Calu3 (cell line): ENCODE measurements around the gene PREB. TPM values are rescaled to one million over a fixed set of nuclear protein-coding genes. Genes with fewer than 3 reads are reported as not detected.
A peak's percentile ranks its signal among the peaks of the same experiment; 100 is the strongest.

Experiments
- BruUV-seq: library from RNA; stranded (reverse); fragments of 400-500 nt; replicated peaks from 2 replicates; lab custom pipeline; 2021; lab: Mats Ljungman, UMichigan
- CTCF ChIA-PET: fragments of 300-600 bp; sonication (Branson Sonifier 250); formaldehyde crosslinking; loops from one replicate; lab custom pipeline; 2022; ENCODE audit warnings: antibody characterized with exemption; lab: Charles Lee
- DNase-seq: peaks from one replicate; pipeline ENCODE4 v3.0.0; 2022
- H3K27ac Mint-ChIP-seq: one replicate; pipeline ENCODE4 v1.8.0; 2022; ENCODE audit warnings: mixed read lengths; ENCODE audit not compliant: unreplicated experiment
- H3K27me3 Mint-ChIP-seq: one replicate; pipeline ENCODE4 v1.8.0; 2022; ENCODE audit warnings: mixed read lengths; ENCODE audit not compliant: unreplicated experiment
- H3K36me3 Mint-ChIP-seq: one replicate; pipeline ENCODE4 v1.8.0; 2022; ENCODE audit warnings: mild to moderate bottlenecking, moderate library complexity, mixed read lengths; ENCODE audit not compliant: insufficient read depth, unreplicated experiment
- H3K4me1 Mint-ChIP-seq: one replicate; pipeline ENCODE4 v1.8.0; 2022; ENCODE audit warnings: mild to moderate bottlenecking, low read depth, mixed read lengths; ENCODE audit not compliant: unreplicated experiment
- H3K4me3 Mint-ChIP-seq: one replicate; pipeline ENCODE4 v1.8.0; 2022; ENCODE audit warnings: mild to moderate bottlenecking, low read depth, moderate library complexity, mixed read lengths; ENCODE audit not compliant: unreplicated experiment
- H3K9me3 Mint-ChIP-seq: one replicate; pipeline ENCODE4 v1.8.0; 2022; ENCODE audit warnings: low read depth, mixed read lengths; ENCODE audit not compliant: unreplicated experiment
- CTCF ChIP-seq: fragments of 200-600 bp; IDR thresholded peaks from one replicate; pipeline ENCODE4 v1.8.0; 2022; ENCODE audit warnings: antibody characterized with exemption; ENCODE audit not compliant: unreplicated experiment
- intact Hi-C: fragments of 100-400 bp; cut with micrococcal nuclease; formaldehyde crosslinking; loops from one replicate; pipeline ENCODE4 v1.10.0; 2022; ENCODE audit not compliant: unreplicated experiment
- total RNA-seq: library from RNA; stranded (reverse); gene quantifications from 2 replicates; pipeline ENCODE4 v1.2.3, GENCODE V29; 2022

The PREB gene
- total RNA-seq, 1 experiment from 2014 or later, result 54.0 TPM

- Mint-ChIP-seq H3K27ac (peak within 1 kb of the TSS; percentile 44), H3K4me1 (peaks cover 7% of the 10 kb centered on the region), H3K9me3 (no peaks in the 10 kb centered on the region), H3K36me3 (peaks cover 25% of the 10 kb centered on the region), H3K4me3 (peak within 1 kb of the TSS; percentile 82), H3K27me3 (no peaks in the 10 kb centered on the region)
- CTCF ChIA-PET, result interaction anchor here (0.7 to 2.7 kb wide), 7 partner anchors 53 to 206 kb away, joined by 3 to 10 read pairs (median 5); partner anchors contain the start of gene CAD
- peak; percentile 41 for DNase-seq
- peak; percentile 4 for TF ChIP-seq CTCF
- no TSS peak for BruUV-seq
- intact Hi-C loops, result no loop called here
Measured at GRCh38 chr2:27086724-27087593, 47.5 kb downstream of the PREB start, which contains the start of gene KHK. Gene KHK, plus strand, starts transcription at chr2:27086772. Its CDS starts 488 bp downstream, at chr2:27087260.

GRCh38 chr2:27086090-27086723 is 48.2 kb downstream of the PREB start:
- Mint-ChIP-seq H3K4me1 (peaks cover 12% of the 10 kb centered on the region), H3K27ac (peak overlapping the region; percentile 44), H3K4me3 (peak overlapping the region; percentile 82), H3K9me3 (no peaks in the 10 kb centered on the region), H3K36me3 (peaks cover 25% of the 10 kb centered on the region), H3K27me3 (no peaks in the 10 kb centered on the region)
- DNase-seq, result peak; percentile 98
- CTCF ChIA-PET, result interaction anchor here (1.0 to 2.7 kb wide), 6 partner anchors 69 to 240 kb away, joined by 3 to 10 read pairs (median 4); partner anchors contain the start of gene CAD
- intact Hi-C loops, result no loop called here
- no TSS peak for BruUV-seq
- peak; percentile 93 for TF ChIP-seq CTCF

GRCh38 chr2:27085673-27086089 is 48.8 kb downstream of the PREB start:
- no peak for TF ChIP-seq CTCF
- CTCF ChIA-PET, result interaction anchor here (1.0 to 2.7 kb wide), 2 partner anchors 124 to 239 kb away, joined by 3 to 10 read pairs; no protein-coding TSS in a partner anchor
- peaks cover 25% of the 10 kb centered on the region for H3K36me3 Mint-ChIP-seq
- BruUV-seq, result no TSS peak
- H3K4me3 Mint-ChIP-seq, result peak overlapping the region; percentile 82
- no peaks in the 10 kb centered on the region for H3K9me3 Mint-ChIP-seq
- intact Hi-C loops, result no loop called here
- peak; percentile 61 for DNase-seq
- no peaks in the 10 kb centered on the region for H3K27me3 Mint-ChIP-seq
- no peak overlapping the region for H3K27ac Mint-ChIP-seq
- peaks cover 17% of the 10 kb centered on the region for H3K4me1 Mint-ChIP-seq

- peaks cover 20% of the 10 kb centered on the region for H3K4me1 Mint-ChIP-seq
- DNase-seq, result no peak
- H3K4me3 Mint-ChIP-seq, result peak overlapping the region; percentile 82
- no peaks in the 10 kb centered on the region for H3K27me3 Mint-ChIP-seq
- CTCF ChIA-PET, result interaction anchor here (1.0 to 2.7 kb wide), 2 partner anchors 123 to 239 kb away, joined by 3 to 10 read pairs; no protein-coding TSS in a partner anchor
- H3K9me3 Mint-ChIP-seq, result no peaks in the 10 kb centered on the region
- H3K27ac Mint-ChIP-seq, result no peak overlapping the region
- intact Hi-C loops, result no loop called here
- TF ChIP-seq CTCF, result no peak
- BruUV-seq, result no TSS peak
- H3K36me3 Mint-ChIP-seq, result peaks cover 25% of the 10 kb centered on the region
Measured at GRCh38 chr2:27085062-27085672, 49.3 kb downstream of the PREB start.
